GM21367 (cell line): Measurements from ENCODE around the gene TMEM86B.

Experiments used
- ATAC-seq: cut with Tn5 transposase; IDR thresholded peaks from one replicate; pipeline ENCODE4 v1.9.1; 2021; ENCODE audit not compliant: unreplicated experiment

The TMEM86B gene

DNA sequence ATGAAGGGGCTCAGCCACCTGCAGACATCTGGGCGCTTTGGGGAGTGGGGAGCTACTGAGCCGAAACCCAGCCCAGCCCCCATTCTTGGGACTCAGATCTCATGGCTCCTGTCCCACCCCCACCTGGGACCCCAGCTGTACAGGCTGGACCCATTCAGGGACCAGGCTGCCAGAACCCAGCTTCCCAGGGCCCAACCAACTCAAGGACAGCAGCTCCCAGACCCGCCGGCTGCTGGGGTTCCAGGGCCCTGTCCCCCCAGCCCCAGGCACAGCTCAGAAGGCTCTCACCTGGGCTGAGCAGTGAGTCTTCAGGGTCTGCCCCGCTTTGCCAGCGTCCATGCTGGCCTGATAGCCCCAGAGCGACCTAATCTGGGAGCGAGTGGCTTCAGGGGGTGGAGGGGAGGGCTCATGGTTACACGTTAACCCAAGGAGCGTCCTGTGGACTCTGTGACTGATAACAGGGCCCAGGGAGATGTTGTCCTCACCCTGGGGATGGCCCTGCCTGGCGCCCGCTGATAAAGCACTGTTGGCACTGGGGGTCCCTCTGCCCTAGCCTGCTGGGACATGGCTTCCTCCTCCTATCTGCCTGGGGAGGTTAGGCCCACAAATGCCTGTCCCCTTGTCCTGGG is at the start of gene TMEM86B:
TMEM86B (minus strand) TSS at position 361 of the 629 bp plus-strand sequence; CDS start at position 339, 22 bp downstream.
- ATAC-seq = no peak

DNA sequence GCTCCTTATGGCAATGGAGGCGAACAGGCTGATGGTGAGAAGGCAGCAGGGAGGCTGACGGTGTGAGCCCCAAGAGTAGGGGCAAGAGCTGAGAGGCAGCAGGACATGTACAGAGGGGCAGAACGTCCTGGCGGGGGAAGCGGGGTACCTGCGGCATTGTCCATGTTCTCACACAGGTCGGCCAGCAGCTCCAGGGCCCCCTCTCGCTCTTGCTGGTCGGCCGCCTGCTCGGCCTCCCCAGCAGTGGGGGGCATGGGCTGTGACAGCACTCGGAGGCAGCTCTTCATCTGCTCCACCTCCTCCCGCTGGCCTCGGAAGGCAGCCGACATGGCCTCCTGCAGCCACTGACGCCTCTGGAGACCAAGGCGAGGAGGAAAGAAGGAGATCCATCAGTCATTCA is 48.9 kb upstream of the TMEM86B start:
- no peak for ATAC-seq

GRCh38 chr19:55276720-55277430 is 48.3 kb upstream of the TMEM86B start:
- no peak for ATAC-seq

DNA sequence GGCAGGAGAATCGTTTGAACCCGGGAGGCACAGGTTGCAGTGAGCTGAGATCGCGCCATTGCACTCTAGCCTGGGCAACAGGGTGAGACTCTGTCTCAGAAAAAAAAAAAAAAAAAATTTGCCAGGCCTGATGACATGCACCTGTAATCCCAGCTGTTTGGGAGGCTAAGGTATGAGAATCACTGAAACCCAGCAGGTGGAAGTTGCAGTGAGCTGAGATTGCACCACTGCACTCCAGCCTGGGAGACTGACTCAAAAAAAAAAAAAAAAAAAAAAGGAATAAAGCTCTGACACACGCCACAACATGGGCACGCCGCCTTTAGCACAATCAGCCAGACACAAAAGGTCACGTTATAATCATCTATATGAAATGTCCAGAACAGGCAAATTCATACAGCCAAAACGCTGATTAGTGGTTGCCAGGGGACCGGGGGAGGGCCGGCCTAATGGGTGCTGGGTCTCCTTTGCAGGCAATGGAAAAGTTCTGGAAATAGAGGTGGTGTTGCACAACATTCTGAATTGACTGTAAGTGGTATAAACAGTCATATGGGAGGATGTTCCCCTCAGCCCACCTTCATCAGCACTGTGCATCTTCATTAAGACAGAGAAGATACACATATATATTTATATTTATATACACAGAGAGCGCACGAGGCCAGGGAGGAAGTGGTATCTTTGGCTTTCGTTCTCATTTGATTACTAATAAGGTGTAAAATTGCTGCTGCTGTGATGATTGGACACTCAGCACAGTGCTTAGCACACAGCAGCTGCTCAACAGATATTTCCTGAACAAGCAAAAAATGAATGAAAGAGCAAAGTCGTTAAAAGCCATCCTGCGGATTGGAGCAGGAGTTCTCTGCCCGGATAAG is 47.5 kb upstream of the TMEM86B start:
- ATAC-seq = no peak

DNA sequence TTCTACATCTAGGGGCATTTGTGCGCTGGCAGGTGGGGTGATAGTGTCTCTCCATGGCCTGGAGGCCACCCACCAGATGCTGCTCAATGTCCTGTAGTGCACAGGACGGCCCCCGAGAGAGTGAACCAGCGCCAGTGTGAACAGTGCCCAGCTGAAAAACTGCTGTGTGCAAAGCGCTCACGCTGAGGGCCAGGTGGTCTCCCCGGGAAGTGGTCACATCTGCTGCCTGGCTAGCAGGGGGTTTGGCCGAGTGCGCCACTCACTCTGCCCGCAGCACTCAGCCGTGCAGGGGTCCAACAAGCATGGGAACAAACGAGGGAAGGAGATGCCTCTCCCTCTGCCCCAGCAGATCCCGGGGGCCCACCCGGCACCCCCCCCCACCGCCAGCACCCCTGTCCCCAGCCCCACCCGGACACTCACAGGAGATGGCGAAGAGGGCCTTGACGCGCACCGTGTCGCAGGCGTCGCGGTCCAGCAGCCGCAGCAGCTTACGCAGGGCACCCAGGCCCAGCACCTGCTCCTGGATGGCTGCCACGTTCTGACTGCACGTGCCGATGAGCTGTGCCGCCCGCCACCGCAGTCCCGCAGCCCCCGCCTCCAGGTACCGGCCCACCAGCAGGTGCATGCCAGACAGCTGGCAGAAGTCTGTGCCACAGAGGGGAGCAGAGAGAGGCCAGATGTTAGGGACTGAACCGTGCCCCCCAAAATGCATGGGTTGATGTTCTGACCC is 45.6 kb upstream of the TMEM86B start:
- no peak for ATAC-seq

DNA sequence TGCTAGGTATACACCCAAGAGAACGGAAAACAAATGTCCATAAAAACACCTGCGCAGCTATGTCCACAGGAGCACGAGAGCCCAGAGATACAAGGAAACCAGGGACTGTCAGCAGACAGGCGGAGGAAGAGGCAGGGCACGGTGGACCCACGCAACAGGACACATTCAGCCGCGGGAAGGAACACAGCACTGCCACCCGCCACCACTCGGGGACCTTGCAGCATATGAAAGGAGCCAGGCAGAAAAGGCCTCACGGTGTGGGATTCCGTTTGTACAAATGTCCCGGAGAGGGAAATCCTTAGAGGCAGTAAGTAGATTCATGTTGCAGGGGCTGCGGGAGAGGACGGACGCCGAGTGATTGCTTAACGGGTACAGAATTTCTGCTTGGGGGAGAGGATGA is 43.6 kb upstream of the TMEM86B start:
- no peak for ATAC-seq

GRCh38 chr19:55270172-55270942 is 41.8 kb upstream of the TMEM86B start:
- ATAC-seq = no peak

DNA sequence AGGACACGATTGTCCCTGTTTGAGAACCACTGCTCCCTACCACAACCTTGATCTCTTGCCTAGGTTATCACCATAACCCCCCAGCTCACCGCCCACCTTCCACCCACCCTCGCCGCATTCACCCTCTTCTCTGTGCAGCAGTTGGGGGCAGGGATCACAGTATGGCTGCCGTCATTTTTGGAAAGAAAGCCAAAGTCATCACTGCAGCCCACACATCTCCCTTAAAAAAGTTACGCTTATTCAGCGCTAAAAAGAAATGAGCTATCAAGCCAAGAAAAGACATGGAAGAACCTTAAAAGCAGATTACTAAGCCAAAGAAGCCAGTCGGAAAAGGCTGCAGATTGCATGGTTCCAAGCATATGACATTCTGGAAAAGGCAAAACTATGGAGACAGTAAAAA is 40.7 kb upstream of the TMEM86B start:
- no peak for ATAC-seq

GRCh38 chr19:55266840-55267239 is 38.3 kb upstream of the TMEM86B start:
- no peak for ATAC-seq

GRCh38 chr19:55266404-55266803 is 37.8 kb upstream of the TMEM86B start:
- no peak for ATAC-seq

- no peak for ATAC-seq
Observed at GRCh38 chr19:55265723-55266386, 37.3 kb upstream of the TMEM86B start.

DNA sequence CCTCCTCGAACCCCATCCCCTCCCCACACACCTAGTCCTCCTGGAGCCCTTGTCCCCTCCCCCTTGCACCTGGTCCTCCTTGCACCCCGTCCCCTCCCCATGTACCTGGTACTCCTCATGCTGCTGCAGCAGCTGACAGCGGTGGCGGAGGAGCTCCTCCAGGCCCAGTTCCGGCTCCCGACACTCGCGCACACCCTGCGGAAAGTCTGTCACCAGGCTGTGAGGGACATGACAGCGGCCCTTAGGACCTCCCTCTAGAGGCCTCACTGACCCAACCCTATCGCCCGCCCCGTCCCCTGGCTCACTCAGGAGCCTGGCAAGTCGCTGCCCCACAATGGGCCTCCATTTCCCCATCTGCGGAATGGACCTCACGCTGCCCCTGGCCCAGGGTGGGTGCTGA is 36.6 kb upstream of the TMEM86B start:
- no peak for ATAC-seq

- no peak for ATAC-seq
Observed at GRCh38 chr19:55264531-55264930, 36.0 kb upstream of the TMEM86B start.

GRCh38 chr19:55262359-55262758 is 33.8 kb upstream of the TMEM86B start:
- ATAC-seq = no peak

DNA sequence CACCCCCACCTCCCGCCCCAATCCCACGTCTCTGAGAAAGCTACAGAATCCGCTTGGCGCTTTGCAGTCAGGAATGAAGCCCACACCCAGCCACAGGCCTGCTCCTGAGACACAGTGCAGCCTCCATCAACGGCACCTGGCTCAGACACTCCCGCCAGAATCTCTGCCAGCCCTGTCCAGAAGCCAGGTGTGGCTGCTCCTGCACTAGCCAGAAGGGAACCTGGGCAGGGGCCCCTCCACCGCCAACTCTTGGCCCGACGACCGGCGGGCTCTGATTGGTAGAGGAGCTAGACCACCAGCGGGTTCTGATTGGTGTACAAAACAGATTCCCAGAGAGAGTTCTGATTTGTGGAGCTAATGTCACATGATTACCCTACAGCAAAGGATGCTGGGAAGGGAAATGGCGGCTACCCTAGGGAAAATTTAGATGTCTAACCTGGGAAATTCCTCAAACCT is 33.1 kb upstream of the TMEM86B start:
- ATAC-seq = no peak

GRCh38 chr19:55259540-55260210 is 31.1 kb upstream of the TMEM86B start:
- ATAC-seq = no peak

GRCh38 chr19:55258828-55259539 is 30.4 kb upstream of the TMEM86B start, which contains the start of gene PPP6R1:
Gene PPP6R1 (minus strand): TSS chr19:55259017. CDS start chr19:55247103, 11,914 bp downstream.
- peak; percentile 52 for ATAC-seq

- peak; percentile 3 for ATAC-seq
Observed at GRCh38 chr19:55258476-55258827, 29.9 kb upstream of the TMEM86B start.
